ENCODE data around the gene RAPGEF6.

Gene RAPGEF6

GRCh38 chr5:131384616-131385214 lies 250.3 kb downstream of the RAPGEF6 start:
- H3K79me1 ChIP-seq (ENCODE audit: low read length): no peaks in the 10 kb centered on the region
- peaks cover 0 to 3% of the 10 kb centered on the region in 2 experiments for H3K4me1 ChIP-seq (ENCODE audit: control insufficient read depth in 1 of 2, insufficient read depth in 2 of 2, low read length in 2 of 2)
- no peak overlapping the region for H4K91ac ChIP-seq (ENCODE audit: low read depth, low read length)
- H3K14ac ChIP-seq (ENCODE audit: low read length): no peak overlapping the region
- no peak overlapping the region for H4K8ac ChIP-seq (ENCODE audit: low read depth, low read length)
- H3K4me3 ChIP-seq (ENCODE audit: low read depth, low read length): no peak overlapping the region
- no peak overlapping the region for H3K4me2 ChIP-seq (ENCODE audit: low read length)
- WGBS (ENCODE audit: extremely low coverage, insufficient coverage, insufficient read length): no CpG with 5 or more reads among the region's 3 CpGs
- no peaks in the 10 kb centered on the region for H3K27me3 ChIP-seq (ENCODE audit: insufficient read depth, low read length)
- no peak overlapping the region for H2BK12ac ChIP-seq (ENCODE audit: low read length)
- H2BK5ac ChIP-seq (ENCODE audit: low read depth, low read length, poor library complexity): no peak overlapping the region
- no peak for DNase-seq
- no peak overlapping the region for H4K12ac ChIP-seq (ENCODE audit: low read depth, low read length)
- no peak overlapping the region for H3K27ac ChIP-seq (ENCODE audit: low read depth, low read length)
- no peak overlapping the region for H3K18ac ChIP-seq (ENCODE audit: low read length)
- no peak overlapping the region for H2AFZ ChIP-seq (ENCODE audit: insufficient read depth, low read length, poor library complexity)
- H2AK5ac ChIP-seq (ENCODE audit: low read length): no peak overlapping the region
- H3K9me3 ChIP-seq (ENCODE audit: insufficient read depth, low read depth, low read length): no peaks in the 10 kb centered on the region
- H2BK120ac ChIP-seq (ENCODE audit: insufficient read depth, low read length, poor library complexity): no peak overlapping the region
- no peak overlapping the region for H3K23ac ChIP-seq (ENCODE audit: low read length)
- no peak overlapping the region for H3K9ac ChIP-seq (ENCODE audit: low read length)
- H3K79me2 ChIP-seq (ENCODE audit: control insufficient read depth, insufficient read depth, low read length, poor library complexity): no peaks in the 10 kb centered on the region
- no peak overlapping the region for H3K4ac ChIP-seq (ENCODE audit: low read depth, low read length)
- H3K36me3 ChIP-seq (ENCODE audit: control insufficient read depth in 1 of 2, insufficient read depth in 2 of 2, low read length in 2 of 2): peaks cover 7% of the 10 kb centered on the region in 2 experiments

- Histone ChIP-seq H3K14ac (ENCODE audit: low read length) (no peak overlapping the region), H3K27me3 (ENCODE audit: insufficient read depth, low read length) (no peaks in the 10 kb centered on the region), H2BK120ac (ENCODE audit: insufficient read depth, low read length, poor library complexity) (no peak overlapping the region), H2BK5ac (ENCODE audit: low read depth, low read length, poor library complexity) (no peak overlapping the region), H3K36me3 (ENCODE audit: control insufficient read depth in 1 of 2, insufficient read depth in 2 of 2, low read length in 2 of 2) (peaks cover 7% of the 10 kb centered on the region in 2 experiments), H3K9me3 (ENCODE audit: insufficient read depth, low read depth, low read length) (no peaks in the 10 kb centered on the region), H3K9ac (ENCODE audit: low read length) (no peak overlapping the region), H4K8ac (ENCODE audit: low read depth, low read length) (no peak overlapping the region), H3K4me2 (ENCODE audit: low read length) (no peak overlapping the region), H3K27ac (ENCODE audit: low read depth, low read length) (no peak overlapping the region), H3K18ac (ENCODE audit: low read length) (no peak overlapping the region), H3K79me2 (ENCODE audit: control insufficient read depth, insufficient read depth, low read length, poor library complexity) (no peaks in the 10 kb centered on the region), H3K23ac (ENCODE audit: low read length) (no peak overlapping the region), H4K91ac (ENCODE audit: low read depth, low read length) (no peak overlapping the region), H3K4ac (ENCODE audit: low read depth, low read length) (no peak overlapping the region), H3K4me1 (ENCODE audit: control insufficient read depth in 1 of 2, insufficient read depth in 2 of 2, low read length in 2 of 2) (peaks cover 0 to 3% of the 10 kb centered on the region in 2 experiments), H4K12ac (ENCODE audit: low read depth, low read length) (no peak overlapping the region), H2AFZ (ENCODE audit: insufficient read depth, low read length, poor library complexity) (no peak overlapping the region), H3K4me3 (ENCODE audit: low read depth, low read length) (no peak overlapping the region), H2AK5ac (ENCODE audit: low read length) (no peak overlapping the region), H2BK12ac (ENCODE audit: low read length) (no peak overlapping the region), H3K79me1 (ENCODE audit: low read length) (no peaks in the 10 kb centered on the region)
- no CpG with 5 or more reads among the region's 6 CpGs for WGBS (ENCODE audit: extremely low coverage, insufficient coverage, insufficient read length)
- DNase-seq: no peak
Measured at GRCh38 chr5:131384173-131384572, 250.9 kb downstream of the RAPGEF6 start.

GRCh38 chr5:131382407-131383395 lies 252.3 kb downstream of the RAPGEF6 start:
- no CpG with 5 or more reads among the region's 3 CpGs for WGBS (ENCODE audit: extremely low coverage, insufficient coverage, insufficient read length)

GRCh38 chr5:131381777-131382176 lies 253.3 kb downstream of the RAPGEF6 start:
- Histone ChIP-seq H3K27me3 (ENCODE audit: insufficient read depth, low read length) (no peaks in the 10 kb centered on the region), H2BK120ac (ENCODE audit: insufficient read depth, low read length, poor library complexity) (no peak overlapping the region), H3K9me3 (ENCODE audit: insufficient read depth, low read depth, low read length) (no peaks in the 10 kb centered on the region), H3K4ac (ENCODE audit: low read depth, low read length) (no peak overlapping the region), H3K23ac (ENCODE audit: low read length) (no peak overlapping the region), H3K9ac (ENCODE audit: low read length) (no peak overlapping the region), H3K36me3 (ENCODE audit: control insufficient read depth in 1 of 2, insufficient read depth in 2 of 2, low read length in 2 of 2) (peaks cover 2% of the 10 kb centered on the region in 2 experiments), H2AFZ (ENCODE audit: insufficient read depth, low read length, poor library complexity) (no peak overlapping the region), H2BK5ac (ENCODE audit: low read depth, low read length, poor library complexity) (no peak overlapping the region), H2AK5ac (ENCODE audit: low read length) (no peak overlapping the region), H4K8ac (ENCODE audit: low read depth, low read length) (no peak overlapping the region), H3K18ac (ENCODE audit: low read length) (no peak overlapping the region), H3K4me3 (ENCODE audit: low read depth, low read length) (no peak overlapping the region), H3K79me1 (ENCODE audit: low read length) (no peaks in the 10 kb centered on the region), H3K27ac (ENCODE audit: low read depth, low read length) (no peak overlapping the region), H4K91ac (ENCODE audit: low read depth, low read length) (no peak overlapping the region), H3K79me2 (ENCODE audit: control insufficient read depth, insufficient read depth, low read length, poor library complexity) (no peaks in the 10 kb centered on the region), H4K12ac (ENCODE audit: low read depth, low read length) (no peak overlapping the region), H2BK12ac (ENCODE audit: low read length) (no peak overlapping the region), H3K4me2 (ENCODE audit: low read length) (no peak overlapping the region), H3K4me1 (ENCODE audit: control insufficient read depth in 1 of 2, insufficient read depth in 2 of 2, low read length in 2 of 2) (peaks cover 0 to 3% of the 10 kb centered on the region in 2 experiments), H3K14ac (ENCODE audit: low read length) (no peak overlapping the region)
- WGBS (ENCODE audit: extremely low coverage, insufficient coverage, insufficient read length): no CpG with 5 or more reads among the region's 2 CpGs
- DNase-seq: no peak

More at GRCh38 chr5:131382407-131383395, 252.3 kb downstream of the RAPGEF6 start:
- H3K9ac ChIP-seq (ENCODE audit: low read length): no peak overlapping the region
- no peak overlapping the region for H3K4me3 ChIP-seq (ENCODE audit: low read depth, low read length)
- DNase-seq: peak; percentile 43 to 77
- peaks cover 5% of the 10 kb centered on the region in 2 experiments for H3K36me3 ChIP-seq (ENCODE audit: control insufficient read depth in 1 of 2, insufficient read depth in 2 of 2, low read length in 2 of 2)
- no peak overlapping the region for H4K91ac ChIP-seq (ENCODE audit: low read depth, low read length)
- no peak overlapping the region for H4K12ac ChIP-seq (ENCODE audit: low read depth, low read length)
- no peak overlapping the region for H2BK12ac ChIP-seq (ENCODE audit: low read length)
- H3K79me1 ChIP-seq (ENCODE audit: low read length): no peaks in the 10 kb centered on the region
- no peak overlapping the region for H3K4ac ChIP-seq (ENCODE audit: low read depth, low read length)
- no peak overlapping the region for H3K14ac ChIP-seq (ENCODE audit: low read length)
- no peaks in the 10 kb centered on the region for H3K79me2 ChIP-seq (ENCODE audit: control insufficient read depth, insufficient read depth, low read length, poor library complexity)
- H3K23ac ChIP-seq (ENCODE audit: low read length): no peak overlapping the region
- H2BK5ac ChIP-seq (ENCODE audit: low read depth, low read length, poor library complexity): no peak overlapping the region
- peaks cover 0 to 3% of the 10 kb centered on the region in 2 experiments for H3K4me1 ChIP-seq (ENCODE audit: control insufficient read depth in 1 of 2, insufficient read depth in 2 of 2, low read length in 2 of 2)
- H3K18ac ChIP-seq (ENCODE audit: low read length): no peak overlapping the region
- H3K9me3 ChIP-seq (ENCODE audit: insufficient read depth, low read depth, low read length): no peaks in the 10 kb centered on the region
- no peaks in the 10 kb centered on the region for H3K27me3 ChIP-seq (ENCODE audit: insufficient read depth, low read length)
- no peak overlapping the region for H3K4me2 ChIP-seq (ENCODE audit: low read length)
- no peak overlapping the region for H3K27ac ChIP-seq (ENCODE audit: low read depth, low read length)
- H2AK5ac ChIP-seq (ENCODE audit: low read length): no peak overlapping the region
- H2AFZ ChIP-seq (ENCODE audit: insufficient read depth, low read length, poor library complexity): no peak overlapping the region
- no peak overlapping the region for H4K8ac ChIP-seq (ENCODE audit: low read depth, low read length)
- no peak overlapping the region for H2BK120ac ChIP-seq (ENCODE audit: insufficient read depth, low read length, poor library complexity)
